WERI-Rb-1 (cell line): ENCODE results near the gene MYH7.

Source experiments
- DNase-seq: peaks from one replicate; pipeline ENCODE4 v3.0.0-alpha.2; 2020
- H3K27ac ChIP-seq: fragments of 250-450 bp; sonication (Bioruptor Pico); 2 replicates; pipeline ENCODE4 v1.5.1; 2020; ENCODE audit warnings: mild to moderate bottlenecking, moderate library complexity
- H3K27me3 ChIP-seq: fragments of 250-450 bp; sonication (Bioruptor Pico); 2 replicates; pipeline ENCODE4 v1.5.1; 2021; ENCODE audit warnings: mild to moderate bottlenecking, low read depth, moderate library complexity; ENCODE audit not compliant: insufficient read depth, severe bottlenecking
- H3K36me3 ChIP-seq: fragments of 250-450 bp; sonication (Bioruptor Pico); 2 replicates; pipeline ENCODE4 v1.5.1; 2020; ENCODE audit warnings: mild to moderate bottlenecking, moderate library complexity
- H3K4me3 ChIP-seq: 2 replicates; pipeline ENCODE4 v1.5.1; 2011; ENCODE audit warnings: low read depth, mild to moderate bottlenecking, control low read depth, low read length
- H3K9me3 ChIP-seq: fragments of 250-450 bp; sonication (Bioruptor Pico); 2 replicates; pipeline ENCODE4 v1.5.1; 2021; ENCODE audit warnings: mild to moderate bottlenecking, moderate library complexity; ENCODE audit not compliant: severe bottlenecking
- CTCF ChIP-seq: IDR thresholded peaks from 2 replicates; pipeline ENCODE4 v1.5.1; 2011; ENCODE audit warnings: low read depth, mild to moderate bottlenecking, control low read depth, inconsistent platforms, low read length

The MYH7 gene

GRCh38 chr14:23434488-23435222 is 805 bp downstream of the MYH7 start:
- H3K27ac ChIP-seq = no peak overlapping the region
- no peak overlapping the region for H3K4me3 ChIP-seq
- TF ChIP-seq CTCF = no peak
- no peak for DNase-seq
- no peaks in the 10 kb centered on the region for H3K36me3 ChIP-seq
- no peaks in the 10 kb centered on the region for H3K9me3 ChIP-seq
- no peaks in the 10 kb centered on the region for H3K27me3 ChIP-seq

- no peaks in the 10 kb centered on the region for H3K27me3 ChIP-seq
- no peak overlapping the region for H3K4me3 ChIP-seq
- no peak for DNase-seq
These were observed 2.0 kb downstream of the MYH7 start for GRCh38 chr14:23433457-23433856.

GRCh38 chr14:23432946-23433345 is 2.5 kb downstream of the MYH7 start:
- no peak for DNase-seq
- Histone ChIP-seq H3K4me3 (no peak overlapping the region), H3K27ac (no peak overlapping the region), H3K9me3 (no peaks in the 10 kb centered on the region), H3K27me3 (no peaks in the 10 kb centered on the region), H3K36me3 (no peaks in the 10 kb centered on the region)
- TF ChIP-seq CTCF = no peak

More at GRCh38 chr14:23433457-23433856, 2.0 kb downstream of the MYH7 start:
- Histone ChIP-seq H3K27ac (no peak overlapping the region), H3K36me3 (no peaks in the 10 kb centered on the region), H3K9me3 (no peaks in the 10 kb centered on the region)
- TF ChIP-seq CTCF = peak; percentile 46; the same call in 1 of the 2 replicates

- DNase-seq = no peak
- TF ChIP-seq CTCF = no peak
- H3K27me3 ChIP-seq = no peaks in the 10 kb centered on the region
These were observed 3.1 kb downstream of the MYH7 start for GRCh38 chr14:23432102-23432925.

GRCh38 chr14:23431486-23431885 is 4.0 kb downstream of the MYH7 start:
- H3K36me3 ChIP-seq = no peaks in the 10 kb centered on the region
- H3K27ac ChIP-seq = no peak overlapping the region
- no peak for TF ChIP-seq CTCF
- no peaks in the 10 kb centered on the region for H3K9me3 ChIP-seq
- DNase-seq = no peak
- no peak overlapping the region for H3K4me3 ChIP-seq
- no peaks in the 10 kb centered on the region for H3K27me3 ChIP-seq

More at GRCh38 chr14:23432102-23432925, 3.1 kb downstream of the MYH7 start:
- Histone ChIP-seq H3K4me3 (no peak overlapping the region), H3K36me3 (no peaks in the 10 kb centered on the region), H3K27ac (no peak overlapping the region), H3K9me3 (no peaks in the 10 kb centered on the region)
